CD4-positive, alpha-beta T cell treated with Interferon alpha-2 for 1 hour (primary cell): Measurements from ENCODE around the gene PTPN6.
"Not testable (repeated sequence)": the region's sequence is repeated elsewhere in the genome, so short reads cannot be mapped to it uniquely, and the experiment has no call there.

Experiments
- DNase-seq, 2 donors: peaks; one replicate each; pipeline ENCODE4 v3.0.0-alpha.2; 2020 to 2022

The PTPN6 gene

GRCh38 chr12:6950811-6951540 is at the start of gene PTPN6:
TSS of gene PTPN6 (plus strand) at chr12:6951356. CDS start at chr12:6951513, 157 bp downstream.
- peak; percentile 72 to 73 for DNase-seq

DNA sequence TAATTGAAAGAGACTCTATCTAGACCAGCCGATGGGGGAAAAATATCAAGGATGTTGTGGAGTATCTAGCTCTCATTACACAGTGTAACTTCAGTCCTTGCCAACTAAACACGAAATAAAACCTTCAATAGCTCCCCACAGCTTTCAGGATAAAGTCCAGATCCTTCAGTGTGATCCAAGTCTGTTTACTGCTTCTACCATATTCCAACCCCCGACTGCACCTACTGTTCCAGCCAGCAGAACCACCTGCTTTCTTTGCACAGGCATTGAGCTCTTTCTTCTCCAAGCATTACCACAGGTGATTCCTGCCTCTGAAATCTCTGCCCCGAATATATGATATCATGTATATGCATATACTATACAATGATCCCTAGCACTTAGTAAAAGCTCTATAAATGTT is 48.7 kb upstream of the PTPN6 start:
- DNase-seq, result no peak

DNA sequence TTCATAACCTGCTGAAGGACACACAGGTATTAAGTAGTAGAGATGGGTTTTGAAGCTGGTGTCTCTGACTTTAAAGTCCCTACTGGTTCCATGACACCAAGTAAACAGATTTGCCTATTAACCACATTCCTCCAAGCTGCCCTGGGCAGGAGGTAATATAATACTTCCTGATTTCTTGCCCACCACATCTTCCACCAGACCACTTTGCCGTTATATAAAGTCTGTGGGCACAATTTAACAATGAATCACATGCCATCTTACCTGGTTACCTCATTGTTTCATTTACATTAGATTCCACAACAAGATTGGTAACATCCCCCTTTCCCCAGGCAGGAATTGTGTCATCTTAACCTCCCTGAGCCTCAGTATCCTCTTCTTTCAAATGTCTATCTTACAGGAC is 47.4 kb upstream of the PTPN6 start:
- DNase-seq, result no peak

GRCh38 chr12:6904280-6905276 is 46.6 kb upstream of the PTPN6 start, which contains the start of gene LRRC23:
TSS of gene LRRC23 (plus strand) at chr12:6904822. CDS start at chr12:6905634, 812 bp downstream.
- DNase-seq, result peak; percentile 99

- DNase-seq, result no peak
Measured at GRCh38 chr12:6905414-6906040, 45.6 kb upstream of the PTPN6 start.

DNA sequence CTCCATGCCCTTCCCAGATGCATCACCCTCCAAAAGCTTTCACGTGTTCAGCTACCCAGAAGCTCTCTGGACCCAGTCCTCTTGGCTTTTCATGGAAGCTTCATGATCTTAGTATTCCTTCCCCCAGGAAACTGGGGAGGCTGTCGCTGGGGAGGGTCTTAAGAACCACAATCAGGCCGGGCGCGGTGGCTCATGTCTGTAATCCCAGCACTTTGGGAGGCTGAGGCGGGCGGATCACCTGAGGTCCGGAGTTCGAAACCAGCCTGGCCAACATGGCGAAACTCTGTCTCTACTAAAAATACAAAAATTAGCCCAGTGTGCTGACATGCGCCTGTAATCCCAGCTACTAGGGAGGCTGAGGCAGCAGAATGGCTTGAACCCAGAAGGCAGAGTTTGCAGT is 43.0 kb upstream of the PTPN6 start:
- DNase-seq, result not testable (repeated sequence)

GRCh38 chr12:6909421-6910145 is 41.6 kb upstream of the PTPN6 start:
- no peak for DNase-seq

- DNase-seq, result no peak
Measured at GRCh38 chr12:6912164-6912935, 38.8 kb upstream of the PTPN6 start.

- DNase-seq, result peak; percentile 80 to 88
Measured at GRCh38 chr12:6914246-6914946, 36.8 kb upstream of the PTPN6 start, which contains the start of gene ENO2. TSS of gene ENO2 (plus strand) at chr12:6914580. CDS start at chr12:6915833, 1,253 bp downstream.

DNA sequence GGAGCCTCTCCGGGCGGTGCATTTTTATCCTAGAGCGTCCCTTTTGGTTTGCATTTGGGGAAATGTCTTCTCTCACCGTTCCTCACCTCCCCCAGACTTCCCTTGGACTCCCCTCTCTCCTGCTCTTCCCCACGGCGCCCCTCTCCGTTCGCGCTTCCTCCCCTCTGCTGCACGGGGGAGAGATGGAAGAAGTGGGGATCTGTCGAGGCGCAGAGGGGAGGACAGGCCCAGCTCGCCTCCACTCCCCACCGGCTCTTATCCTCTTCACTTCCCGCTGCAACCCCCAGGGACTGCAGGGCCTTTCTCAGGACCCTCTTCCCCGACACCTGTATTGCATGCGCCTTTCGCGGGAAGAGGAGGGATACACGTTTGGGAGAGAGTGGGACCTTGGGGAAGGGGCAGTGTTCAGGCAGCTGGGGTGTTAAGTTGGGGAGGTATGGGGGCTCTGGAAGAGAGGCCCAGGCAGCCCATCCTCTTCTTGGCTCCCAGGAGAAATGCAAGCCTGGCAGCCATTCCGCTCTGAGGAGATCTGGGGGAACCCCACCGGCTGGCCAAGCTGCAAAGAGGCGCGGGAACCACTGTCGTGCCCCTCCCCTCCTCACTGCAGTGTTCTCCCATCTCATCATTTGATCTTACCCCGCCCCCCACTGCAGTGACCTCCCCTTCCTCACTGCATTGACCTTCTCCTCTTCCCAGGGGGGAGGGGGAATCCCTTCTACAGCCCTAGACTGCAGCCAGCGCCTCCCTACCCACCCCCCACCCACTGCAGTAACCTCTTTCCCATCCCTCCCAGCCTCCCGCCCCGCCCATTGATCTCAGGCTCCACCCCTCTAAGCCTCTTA is 36.0 kb upstream of the PTPN6 start:
- no peak for DNase-seq

- no peak for DNase-seq
Measured at GRCh38 chr12:6915789-6916285, 35.3 kb upstream of the PTPN6 start.

- DNase-seq, result no peak
Measured at GRCh38 chr12:6916426-6917200, 34.5 kb upstream of the PTPN6 start.

- no peak for DNase-seq
Measured at GRCh38 chr12:6917491-6918231, 33.5 kb upstream of the PTPN6 start.

GRCh38 chr12:6919588-6919987 is 31.6 kb upstream of the PTPN6 start:
- DNase-seq, result no peak

- no peak for DNase-seq
Measured at GRCh38 chr12:6921539-6921938, 29.6 kb upstream of the PTPN6 start.

GRCh38 chr12:6921996-6922946 is 28.9 kb upstream of the PTPN6 start:
- DNase-seq, result no peak
